GM19455 (cell line): ENCODE results near the gene DUSP9.

ENCODE experiments used
- ATAC-seq: cut with Tn5 transposase; IDR thresholded peaks from one replicate; pipeline ENCODE4 v1.9.1; 2021; ENCODE audit not compliant: unreplicated experiment

DUSP9 gene

GRCh38 chrX:153647461-153648357 is 706 bp downstream of the DUSP9 start:
- no peak for ATAC-seq

DNA sequence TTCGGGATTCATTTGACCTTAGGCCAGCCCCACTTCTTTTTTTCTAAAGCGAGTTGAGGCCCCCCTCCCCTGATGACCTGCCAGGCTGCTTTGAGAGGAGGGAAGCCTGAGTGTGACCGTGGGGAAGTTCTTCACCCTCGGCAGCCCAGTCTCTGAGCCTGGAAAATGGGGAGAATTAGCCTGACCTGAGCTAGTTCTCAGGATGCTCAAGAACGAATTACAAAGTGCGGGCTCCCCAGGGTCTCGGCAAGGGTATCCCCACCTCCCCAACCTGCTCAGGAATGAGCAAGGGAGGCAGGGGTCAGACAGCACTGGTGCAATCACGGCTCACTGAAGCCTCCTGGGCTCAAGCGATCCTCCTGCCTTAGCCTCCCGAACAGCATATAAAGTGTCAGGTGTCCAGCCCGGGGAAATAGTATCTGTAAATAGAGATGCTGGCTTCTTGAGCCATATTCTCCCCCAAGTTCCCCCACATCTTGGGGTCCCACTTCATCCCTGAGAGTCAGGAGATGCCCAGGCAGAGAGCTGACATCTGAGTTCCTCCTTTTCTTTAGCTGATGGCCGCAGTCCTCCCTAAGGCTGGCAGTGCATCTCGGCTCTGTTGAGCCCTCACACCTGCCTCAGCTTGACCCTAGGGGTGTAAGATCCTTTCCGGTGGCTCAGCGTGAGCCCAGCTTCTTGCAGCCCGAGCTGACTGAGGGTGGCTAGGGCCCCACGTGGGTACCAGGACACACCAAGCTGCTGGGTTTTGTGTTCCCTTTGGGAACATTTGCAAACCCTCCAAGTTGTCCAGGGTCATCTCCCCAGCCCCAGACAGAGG is 1.6 kb downstream of the DUSP9 start:
- no peak for ATAC-seq

GRCh38 chrX:153649178-153649914 is 2.3 kb downstream of the DUSP9 start:
- no peak for ATAC-seq

GRCh38 chrX:153649915-153650782 is 3.1 kb downstream of the DUSP9 start:
- ATAC-seq = no peak

DNA sequence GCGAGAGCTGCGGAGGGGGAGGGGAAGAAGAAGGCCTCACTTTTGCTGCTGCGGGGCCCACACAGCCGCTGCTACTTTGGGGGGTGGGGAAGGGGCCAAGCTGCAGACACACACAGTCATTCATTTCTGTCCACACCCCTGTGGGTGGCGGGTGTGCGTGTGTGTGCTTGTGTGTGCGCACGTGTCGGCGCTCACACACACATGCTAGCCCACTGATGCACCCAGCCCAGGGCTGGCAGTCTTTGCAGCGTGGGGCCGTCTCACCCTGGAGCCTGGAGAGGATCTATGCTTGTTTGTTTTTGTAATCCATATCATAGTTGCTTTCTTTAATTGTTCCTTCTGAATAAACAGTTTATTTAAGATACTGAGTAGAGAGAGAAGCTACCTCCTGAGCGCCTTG is 4.0 kb downstream of the DUSP9 start:
- no peak for ATAC-seq

DNA sequence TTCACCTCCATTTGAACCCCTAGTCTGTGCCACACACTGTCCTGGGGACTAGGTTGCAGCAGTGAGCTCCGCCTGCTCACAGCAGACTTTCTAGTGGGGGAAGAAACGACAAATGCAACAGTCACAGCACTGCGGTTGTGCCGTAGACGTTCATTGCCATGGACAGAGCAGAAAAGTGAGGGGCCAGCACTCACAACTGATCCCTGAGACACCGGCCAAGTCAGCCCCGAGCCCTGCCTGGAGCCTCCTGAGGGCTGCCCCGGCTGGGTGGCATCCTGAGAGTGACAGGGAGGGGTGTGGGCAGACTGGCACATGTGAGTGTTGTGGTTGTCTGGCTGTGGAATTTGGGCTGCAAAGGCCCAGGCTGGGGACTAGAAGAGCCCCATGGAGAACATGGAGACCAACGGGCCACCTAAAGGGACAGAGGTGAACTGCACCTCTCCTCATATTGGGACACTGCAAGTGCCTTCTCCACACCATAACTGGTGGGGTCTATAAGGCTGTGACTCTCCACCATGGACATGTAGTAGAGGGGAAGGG is 4.6 kb downstream of the DUSP9 start:
- ATAC-seq = no peak

DNA sequence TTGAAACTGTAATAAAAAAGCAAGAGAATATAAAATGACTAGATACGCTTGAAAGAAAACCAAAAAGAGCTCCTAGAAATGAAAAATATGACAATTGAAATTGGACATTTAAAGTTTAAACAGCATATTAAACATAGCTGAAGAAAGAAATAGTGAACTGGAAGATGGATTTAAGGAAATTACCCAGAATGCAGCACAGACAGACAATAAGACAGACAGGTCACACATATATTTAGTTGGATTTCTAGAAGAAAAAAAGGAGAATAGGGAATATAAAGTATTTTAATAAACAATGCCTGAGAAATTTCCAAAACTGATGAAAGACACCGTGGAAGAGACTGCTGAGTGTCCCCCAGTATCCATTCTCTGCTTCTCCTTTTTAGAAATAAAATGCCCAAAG is 6.6 kb downstream of the DUSP9 start:
- no peak for ATAC-seq

DNA sequence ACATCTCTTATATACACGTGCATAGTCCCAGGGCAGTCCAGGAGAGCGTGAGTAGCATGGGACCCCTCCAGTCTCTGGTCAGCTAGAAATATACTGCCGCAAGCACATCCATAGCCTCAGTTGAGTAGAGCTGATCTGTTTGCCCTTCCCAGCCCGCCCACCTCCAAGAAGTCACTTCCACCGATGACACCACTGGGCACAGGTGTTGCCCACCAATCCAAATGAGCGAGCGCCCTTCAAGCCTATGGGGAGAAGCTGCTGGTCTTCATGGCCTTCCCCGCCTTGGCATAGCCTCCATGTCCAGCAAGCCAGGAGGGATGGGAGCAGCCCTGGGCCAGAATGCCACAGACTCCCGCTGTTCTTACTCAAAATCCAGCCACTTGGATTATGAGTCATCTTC is 10.2 kb downstream of the DUSP9 start:
- ATAC-seq = no peak

GRCh38 chrX:153659268-153659667 is 12.3 kb downstream of the DUSP9 start:
- ATAC-seq = no peak

DNA sequence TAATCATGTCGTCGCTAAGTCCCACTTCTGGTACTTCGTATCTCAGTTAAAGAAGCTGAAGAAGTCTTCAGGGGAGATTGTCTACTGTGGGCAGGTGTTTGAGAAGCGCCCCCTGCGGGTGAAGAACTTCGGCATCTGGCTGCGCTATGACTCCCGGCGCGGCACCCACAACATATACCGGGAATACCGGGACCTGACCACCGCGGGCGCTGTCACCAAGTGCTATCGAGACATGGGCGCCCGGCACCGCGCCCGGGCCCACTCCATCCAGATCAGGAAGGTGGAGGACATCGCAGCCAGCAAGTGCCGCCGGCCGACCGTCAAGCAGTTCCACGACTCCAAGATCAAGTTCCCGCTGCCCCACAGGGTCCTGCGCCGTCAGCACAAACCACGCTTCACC is 15.3 kb downstream of the DUSP9 start:
- ATAC-seq = no peak

DNA sequence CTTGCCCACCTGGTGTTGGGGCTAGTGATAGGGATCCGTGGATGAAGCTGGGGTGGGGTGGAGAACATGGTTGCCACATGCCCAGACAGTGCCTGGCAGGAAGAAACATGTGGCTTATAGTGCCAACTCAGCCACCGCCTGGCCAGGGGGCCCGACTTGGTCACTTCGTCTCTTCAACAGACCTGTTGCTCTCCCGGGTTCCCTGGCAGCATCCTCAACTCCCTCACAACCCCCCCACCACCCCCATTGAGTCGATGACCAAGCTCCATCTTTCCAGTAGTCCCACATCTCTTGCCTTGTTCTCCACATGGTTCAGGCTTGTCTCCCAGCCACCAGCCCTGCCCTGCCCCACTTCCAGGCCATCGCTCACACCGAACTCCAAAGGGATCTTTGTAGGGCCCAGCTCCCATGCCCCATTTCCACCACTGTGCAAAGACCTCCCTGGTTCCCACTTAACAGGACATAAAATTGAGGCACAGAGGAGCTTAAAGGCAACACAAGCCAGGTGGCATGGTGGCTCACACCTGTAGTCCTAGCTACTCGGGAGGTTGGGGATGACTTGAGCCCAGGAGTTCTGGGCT is 18.8 kb downstream of the DUSP9 start:
- ATAC-seq = no peak

- no peak for ATAC-seq
These were observed 20.4 kb downstream of the DUSP9 start for GRCh38 chrX:153667281-153667955.

DNA sequence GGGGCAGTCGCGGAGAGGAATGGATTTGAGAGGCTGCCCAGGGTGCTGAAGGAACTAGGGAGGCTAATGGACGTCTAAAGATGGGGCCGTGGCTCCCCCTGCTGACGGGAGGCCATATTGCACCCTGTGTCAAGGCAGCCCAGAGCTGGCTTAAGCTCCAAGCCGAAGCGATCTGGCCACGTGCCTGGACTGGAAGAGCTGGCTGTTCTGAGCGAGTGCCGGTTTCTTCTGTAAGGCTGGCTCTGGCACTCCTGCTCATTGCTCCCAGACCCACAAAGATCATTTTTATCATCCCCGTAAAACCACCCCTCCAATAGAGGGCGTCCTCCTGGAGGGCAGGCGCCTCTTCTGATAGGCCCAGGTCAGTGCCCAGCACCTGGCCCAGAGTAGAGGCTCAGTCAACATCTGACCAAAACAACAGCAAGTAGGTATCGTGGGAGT is 21.0 kb downstream of the DUSP9 start:
- ATAC-seq = no peak

- no peak for ATAC-seq
These were observed 21.6 kb downstream of the DUSP9 start for GRCh38 chrX:153668423-153669173.

- ATAC-seq = no peak
These were observed 22.3 kb downstream of the DUSP9 start for GRCh38 chrX:153669174-153669890.

DNA sequence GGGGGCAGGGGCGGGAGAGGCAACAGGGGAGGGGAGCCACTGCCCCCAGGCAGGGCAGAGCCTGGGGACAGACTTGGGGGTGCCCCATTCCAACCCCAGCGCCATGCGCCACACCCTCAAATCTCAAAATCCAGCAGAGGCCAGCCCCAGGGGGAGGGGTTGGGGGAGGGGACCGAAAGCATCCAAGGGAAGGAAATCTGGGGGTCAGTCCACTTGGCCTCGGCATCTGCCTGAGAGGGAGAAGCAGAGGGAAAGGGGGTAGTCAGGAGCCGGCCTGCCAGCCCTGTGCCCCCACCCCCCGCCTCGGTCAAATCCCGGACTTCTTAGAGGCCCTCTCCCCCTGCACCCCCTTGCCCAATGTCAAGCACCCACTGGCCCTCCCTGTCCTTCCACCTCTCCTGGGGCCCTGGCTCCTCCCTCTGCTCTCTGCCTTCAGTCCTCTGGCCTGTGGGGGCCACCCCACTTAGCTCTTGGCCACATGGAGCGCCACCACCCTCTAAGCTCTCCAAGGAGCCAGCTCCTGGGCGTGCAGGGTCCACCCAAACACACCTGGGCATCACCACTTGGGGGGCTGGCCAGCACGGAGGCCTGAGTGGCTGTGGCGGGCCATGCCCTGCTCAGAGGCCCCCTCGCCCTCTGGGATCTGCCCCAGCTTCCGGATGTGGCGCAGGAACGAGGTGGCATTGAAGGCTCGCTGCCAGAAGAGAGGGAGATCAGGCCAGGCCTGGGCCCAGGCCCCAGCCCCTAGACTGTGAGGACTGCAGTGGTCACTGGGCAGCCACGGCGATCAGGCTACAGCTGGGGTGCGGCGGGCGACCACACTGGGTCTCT is 23.1 kb downstream of the DUSP9 start:
- ATAC-seq = no peak
